Small intestine (tissue), 16 donors: ENCODE measurements around the gene GOLGA8H. TPM values are rescaled to one million over a fixed set of nuclear protein-coding genes. Genes with fewer than 3 reads are reported as not detected.
A peak's percentile ranks its signal among the peaks of the same experiment; 100 is the strongest.
"Not testable (repeated sequence)": the region's sequence is repeated elsewhere in the genome, so short reads cannot be mapped to it uniquely, and the experiment has no call there.

Source experiments
- DNase-seq, 2 donors: peaks; one replicate each; pipeline versions ENCODE4 v3.0.0 to v3.0.0-alpha.2; 2013
- FAIRE-seq: peaks from 2 replicates; lab custom pipeline; 2012; peaks lifted over from hg19 to GRCh38; lab: Jason Lieb, UNC
- H3K27ac ChIP-seq, 3 donors: one replicate each; pipeline ENCODE4 v1.5.1; 2013; ENCODE audit warnings: low read length in 2 of 3, mild to moderate bottlenecking in 2 of 3, control low read depth in 1 of 3, inconsistent platforms in 1 of 3, low read depth in 1 of 3, moderate library complexity in 1 of 3
- H3K27me3 ChIP-seq, 3 donors: one replicate each; pipeline ENCODE4 v1.6.1; 2013; ENCODE audit warnings: low read length in 3 of 3, inconsistent platforms in 1 of 3; ENCODE audit not compliant: control insufficient read depth in 3 of 3, insufficient read depth in 3 of 3
- H3K36me3 ChIP-seq, 3 donors: one replicate each; pipeline ENCODE4 v1.6.1; 2013; ENCODE audit warnings: low read length in 3 of 3, inconsistent platforms in 1 of 3, low read depth in 1 of 3, mild to moderate bottlenecking in 1 of 3, moderate library complexity in 1 of 3; ENCODE audit not compliant: control insufficient read depth in 3 of 3, insufficient read depth in 2 of 3
- H3K4me1 ChIP-seq, 3 donors: one replicate each; pipeline ENCODE4 v1.6.1; 2013; ENCODE audit warnings: low read length in 2 of 3, inconsistent platforms in 1 of 3, low read depth in 1 of 3, mild to moderate bottlenecking in 1 of 3, moderate library complexity in 1 of 3; ENCODE audit not compliant: control insufficient read depth in 3 of 3, insufficient read depth in 2 of 3
- H3K4me3 ChIP-seq, 3 donors: one replicate each; pipeline ENCODE4 v1.5.1; 2013; ENCODE audit warnings: low read length in 3 of 3, control low read depth in 1 of 3, inconsistent platforms in 1 of 3, low read depth in 1 of 3, mild to moderate bottlenecking in 1 of 3, moderate library complexity in 1 of 3
- H3K9me3 ChIP-seq, 2 donors: one replicate each; pipeline ENCODE4 v1.6.1; 2013; ENCODE audit warnings: low read depth in 1 of 2, low read length in 1 of 2; ENCODE audit not compliant: control insufficient read depth in 2 of 2, insufficient read depth in 1 of 2
- WGBS, 3 donors: extraction: QIAGEN DNeasy Blood & Tissue Kit; methylation state at CpG; one replicate each; pipeline ENCODE4 v1.1.7; 2013; 5-methylcytosine and 5-hydroxymethylcytosine counted together
- long read RNA-seq, 10 donors: transcript quantifications; one replicate each; lab custom pipeline, GENCODE V29; 2026
- polyA plus RNA-seq, 4 donors: library from polyadenylated mRNA; stranded (reverse) in 3 of 4; unstranded in 1 of 4; fragments of 200-250 nt in 3 of 4; fragments of 120-200 nt in 1 of 4; gene quantifications; one replicate each; pipeline versions ENCODE4 v1.2.1 to v1.2.3, GENCODE V29; 2013
- donor health status: healthy with polysubstance abuse.
- donor health status: control.
- donor health status: control.
- donor health status: Bipolar disorder and iron deficiency.
- donor health status: healthy.

Gene GOLGA8H, protein sequence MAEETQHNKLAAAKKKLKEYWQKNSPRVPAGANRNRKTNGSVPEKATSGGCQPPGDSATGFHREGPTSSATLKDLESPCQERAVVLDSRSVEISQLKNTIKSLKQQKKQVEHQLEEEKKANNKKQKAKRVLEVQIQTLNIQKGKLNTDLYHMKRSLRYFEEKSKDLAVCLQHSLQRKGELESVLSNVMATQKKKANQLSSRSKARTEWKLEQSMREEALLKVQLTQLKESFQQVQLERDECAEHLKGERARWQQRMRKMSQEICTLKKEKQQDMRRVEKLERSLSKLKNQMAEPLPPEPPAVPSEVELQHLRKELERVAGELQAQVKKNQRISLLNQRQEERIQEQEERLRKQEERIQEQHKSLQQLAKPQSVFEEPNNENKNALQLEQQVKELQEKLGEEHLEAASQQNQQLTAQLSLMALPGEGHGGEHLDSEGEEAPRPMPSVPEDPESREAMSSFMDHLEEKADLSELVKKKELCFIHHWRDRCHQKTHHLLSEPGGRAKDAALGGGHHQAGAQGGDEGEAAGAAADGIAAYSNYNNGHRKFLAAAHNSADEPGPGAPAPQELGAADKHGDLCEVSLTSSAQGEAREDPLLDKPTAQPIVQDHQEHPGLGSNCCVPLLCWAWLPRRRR
- polyA plus RNA-seq: under 1 TPM in 2 of 4 donors, not detected in 2; 0.12 to 0.24 TPM
- long read RNA-seq, donor 1: 0 reads
- long read RNA-seq, donor 2: 0 reads
- long read RNA-seq, donor 3: 0 reads
- long read RNA-seq, donor 4: 0 reads
- long read RNA-seq, donor 5: 0 reads
- long read RNA-seq, donor 6: 0 reads
- long read RNA-seq, donor 7: 0 reads
- long read RNA-seq, donor 8: 0 reads
- long read RNA-seq, donor 9: 0 reads
- long read RNA-seq, donor 10: 0 reads

DNA sequence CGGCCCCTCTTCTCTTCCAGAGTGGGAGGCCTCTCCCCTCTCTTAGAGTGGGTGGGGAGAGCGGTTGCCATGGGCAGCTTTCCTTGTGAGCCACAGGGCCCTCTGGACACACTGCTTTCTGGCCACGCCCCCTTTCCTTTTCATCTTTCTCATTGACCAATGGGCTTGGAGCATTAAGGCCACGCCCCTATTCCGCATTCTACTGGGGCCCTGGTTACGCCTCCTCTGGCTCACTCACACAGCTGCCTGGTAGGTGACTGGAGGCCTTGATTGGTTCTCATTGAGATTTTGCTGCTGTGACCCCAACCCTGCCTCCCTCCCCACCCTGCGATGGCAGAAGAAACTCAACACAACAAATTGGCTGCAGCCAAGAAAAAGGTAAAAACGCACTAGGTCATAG lies at the start of gene GOLGA8H:
TSS of gene GOLGA8H (plus strand) at position 233 of the 400 bp plus-strand sequence. CDS start at position 331, 98 bp downstream.
- not testable (repeated sequence) for H3K4me1 ChIP-seq, H3K36me3 ChIP-seq, H3K4me3 ChIP-seq, DNase-seq, H3K9me3 ChIP-seq, H3K27ac ChIP-seq, FAIRE-seq, H3K27me3 ChIP-seq
- WGBS, 3 donors: 90 to 98% (median 94%) methylated on average over 3 to 6 of the region's 8 CpGs

DNA sequence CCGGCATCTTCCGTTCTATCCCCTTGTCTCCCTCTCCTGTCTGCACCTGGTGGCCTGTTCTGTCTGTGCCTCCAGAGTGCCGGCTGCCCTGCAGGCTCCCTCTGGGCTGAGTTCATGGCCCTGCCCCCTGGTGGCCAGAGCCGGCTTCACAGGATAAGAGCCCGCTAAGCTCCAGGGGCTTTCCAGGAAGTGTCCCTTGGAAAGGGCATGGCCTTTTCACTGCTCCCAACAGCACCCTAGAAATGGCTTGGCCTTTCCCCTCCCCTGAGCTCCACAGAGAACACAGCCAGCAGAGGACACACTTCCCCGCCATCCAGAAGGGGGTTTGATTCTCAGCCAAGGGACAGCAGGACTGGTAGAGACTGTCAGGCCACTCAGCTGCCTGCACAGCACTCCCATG lies 36.9 kb upstream of the GOLGA8H start:
- not testable (repeated sequence) for FAIRE-seq, H3K4me3 ChIP-seq, H3K27me3 ChIP-seq, H3K9me3 ChIP-seq, H3K27ac ChIP-seq, H3K36me3 ChIP-seq, H3K4me1 ChIP-seq
- DNase-seq: peak in 1 of 2 donors; percentile 0
- WGBS, 3 donors: 20% methylated on average over 3 of the region's 6 CpGs; no CpG with 5 or more reads in 2 of the 3 donors

DNA sequence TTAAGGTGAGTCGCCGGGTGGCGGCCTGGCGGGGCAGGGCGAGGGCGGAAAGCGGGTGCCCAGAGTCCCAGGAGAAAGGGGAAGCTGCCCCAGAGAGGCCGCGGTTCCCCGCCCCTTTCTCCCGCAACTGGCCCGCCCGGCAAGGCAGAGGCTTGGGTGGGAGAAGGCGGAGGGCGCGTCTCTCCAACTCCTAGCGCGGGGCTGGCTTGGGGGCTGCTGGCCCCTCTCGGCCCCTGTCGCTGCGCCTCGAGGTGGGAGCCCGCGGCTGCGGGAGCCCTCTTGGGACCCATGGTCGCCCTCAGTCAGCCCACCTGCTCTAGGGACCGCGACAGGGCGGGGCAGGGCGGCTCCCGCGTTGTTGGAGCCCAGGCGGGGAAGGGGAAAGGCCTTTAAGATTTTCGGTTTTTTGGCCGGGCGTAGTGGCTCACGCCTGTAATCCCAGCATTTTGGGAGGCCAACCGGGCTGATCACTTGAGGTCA lies 30.8 kb upstream of the GOLGA8H start:
- H3K4me3 ChIP-seq, DNase-seq, H3K27me3 ChIP-seq, H3K36me3 ChIP-seq, FAIRE-seq, H3K27ac ChIP-seq, H3K9me3 ChIP-seq, H3K4me1 ChIP-seq: not testable (repeated sequence)
- WGBS, 3 donors: no CpG with 5 or more reads among the region's 38 CpGs

DNA sequence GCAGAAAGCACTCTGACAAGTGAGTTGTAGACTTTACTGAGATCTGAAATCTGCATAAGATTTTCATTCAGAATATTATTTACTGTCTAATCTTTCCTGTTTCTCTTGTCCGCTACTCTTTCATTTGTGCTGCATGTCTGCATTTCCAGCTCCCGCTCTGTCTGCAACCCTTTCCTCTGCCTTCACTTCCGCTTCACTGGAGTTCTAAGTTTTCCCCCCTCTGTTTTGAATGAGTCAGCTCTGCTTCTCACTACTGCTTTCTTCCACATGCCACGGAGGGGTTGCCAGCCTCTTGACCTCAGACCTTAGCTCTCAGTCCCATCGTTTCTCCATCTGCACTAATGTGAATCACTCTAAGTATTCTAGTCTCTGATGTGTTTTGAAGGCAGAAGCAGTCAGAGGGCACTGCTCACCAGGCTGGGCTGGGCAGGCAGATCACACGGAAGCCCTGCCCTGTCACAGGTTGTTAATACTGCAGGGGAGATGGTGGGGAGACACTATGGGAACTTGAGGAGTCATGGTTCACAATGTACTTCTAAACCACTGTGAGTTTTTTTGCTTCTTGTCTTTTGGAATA lies 24.3 kb upstream of the GOLGA8H start:
- H3K4me3 ChIP-seq, H3K27me3 ChIP-seq, H3K36me3 ChIP-seq, H3K27ac ChIP-seq, H3K4me1 ChIP-seq, DNase-seq, FAIRE-seq, H3K9me3 ChIP-seq: not testable (repeated sequence)
- no CpG with 5 or more reads among the region's 6 CpGs for WGBS, 3 donors

DNA sequence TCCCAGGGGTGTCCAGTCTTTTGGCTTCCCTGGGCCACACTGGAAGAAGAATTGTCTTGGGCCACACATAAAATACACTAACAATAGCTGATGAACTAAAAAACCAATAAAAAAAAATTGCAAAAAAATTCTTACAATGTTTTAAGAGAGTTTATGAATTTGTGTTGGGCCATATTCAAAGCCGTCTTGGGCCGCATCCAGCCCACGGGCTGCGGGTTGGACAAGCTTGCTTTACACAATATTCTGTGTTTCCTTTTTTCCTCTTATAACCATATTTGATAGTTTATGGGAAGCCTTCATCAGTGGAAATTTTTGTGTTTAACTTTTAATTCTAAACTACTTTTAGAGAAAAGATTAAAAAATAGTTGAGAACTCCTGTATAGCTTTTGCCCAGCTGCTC lies 23.1 kb upstream of the GOLGA8H start:
- not testable (repeated sequence) for FAIRE-seq, DNase-seq, H3K36me3 ChIP-seq, H3K27me3 ChIP-seq, H3K9me3 ChIP-seq, H3K4me3 ChIP-seq, H3K27ac ChIP-seq, H3K4me1 ChIP-seq
- no CpG with 5 or more reads among the region's 4 CpGs for WGBS, 3 donors

DNA sequence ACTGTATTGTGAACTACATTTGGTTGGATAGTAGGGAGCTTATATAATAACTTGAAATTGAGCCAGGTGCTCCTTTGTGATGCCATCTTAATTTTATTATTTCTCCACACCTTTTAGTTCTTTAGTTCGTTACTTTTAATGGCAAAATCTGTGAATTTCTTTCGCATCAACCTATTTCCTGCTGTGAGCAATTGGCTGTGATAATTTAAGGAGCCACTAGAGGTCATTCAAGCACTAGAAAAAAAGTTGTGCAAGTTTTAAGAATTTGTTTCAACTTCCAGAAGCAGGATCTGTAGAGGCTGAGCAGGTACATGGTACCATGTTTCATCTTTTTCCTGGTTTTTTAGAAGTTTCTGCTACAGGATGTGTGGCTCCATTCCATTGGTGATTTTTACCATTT lies 4.9 kb upstream of the GOLGA8H start:
- not testable (repeated sequence) for H3K36me3 ChIP-seq, H3K4me3 ChIP-seq, H3K27ac ChIP-seq, DNase-seq, H3K9me3 ChIP-seq, H3K27me3 ChIP-seq, H3K4me1 ChIP-seq
- peak; percentile 95 for FAIRE-seq
- WGBS, 3 donors: 2 to 12% (median 3%) methylated on average over 2 of the region's 2 CpGs

DNA sequence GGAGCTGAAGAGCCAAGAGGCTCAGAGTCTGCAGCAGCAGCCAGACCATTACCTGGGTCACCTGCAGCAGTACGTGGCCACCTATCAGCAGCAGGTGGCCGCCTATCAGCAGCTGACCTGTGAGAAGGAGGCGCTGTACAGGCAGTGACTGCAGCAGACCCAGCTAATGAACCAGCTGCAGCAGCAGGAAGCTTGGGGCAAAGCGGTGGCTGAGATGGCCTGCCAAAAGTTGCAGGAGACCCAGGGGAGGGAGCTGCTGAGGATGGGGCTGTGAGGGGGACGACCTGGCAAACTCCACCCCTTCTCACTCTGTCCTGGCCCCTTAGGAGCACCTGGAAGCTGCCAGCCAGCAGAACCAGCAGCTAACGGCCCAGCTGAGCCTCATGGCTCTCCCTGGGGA lies 8.4 kb downstream of the GOLGA8H start:
- not testable (repeated sequence) for H3K9me3 ChIP-seq, H3K27ac ChIP-seq, DNase-seq, H3K36me3 ChIP-seq, H3K27me3 ChIP-seq, H3K4me1 ChIP-seq, FAIRE-seq, H3K4me3 ChIP-seq
- 40% methylated on average over 1 of the region's 6 CpGs; no CpG with 5 or more reads in 2 of the 3 donors for WGBS, 3 donors

DNA sequence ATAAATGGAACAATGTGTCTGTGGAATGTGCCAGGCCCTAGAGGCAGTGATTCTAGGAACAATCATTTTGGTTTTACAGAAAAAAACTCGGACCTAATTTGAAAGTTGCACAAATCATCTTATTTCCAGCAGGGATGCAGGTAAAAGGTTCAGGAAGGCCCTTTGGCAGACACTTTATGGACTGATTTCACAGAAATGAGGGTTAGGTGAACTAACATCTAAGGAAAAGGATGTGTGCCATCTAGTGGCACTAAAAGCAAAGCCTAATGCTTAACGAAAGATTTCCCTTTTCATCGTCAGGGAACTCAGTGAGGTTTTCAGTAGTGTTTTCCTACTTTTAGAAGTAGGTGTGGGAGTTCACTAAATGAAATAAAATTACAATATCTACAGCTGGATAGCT lies 17.5 kb downstream of the GOLGA8H start:
- not testable (repeated sequence) for H3K36me3 ChIP-seq, H3K9me3 ChIP-seq, H3K4me3 ChIP-seq, H3K4me1 ChIP-seq, H3K27ac ChIP-seq, FAIRE-seq, H3K27me3 ChIP-seq
- DNase-seq: peak; percentile 2 to 3
- WGBS, 3 donors: 0 to 20% (median 5%) methylated on average over 1 to 2 of the region's 3 CpGs
